Caco-2 (cell line): ENCODE data around the gene COX7A2L. TPM values are rescaled to one million over a fixed set of nuclear protein-coding genes. Genes with fewer than 3 reads are reported as not detected.
A peak's percentile ranks its signal among the peaks of the same experiment; 100 is the strongest.

Source experiments
- BruUV-seq: library from RNA; stranded (reverse); fragments of 400-500 nt; replicated peaks from 2 replicates; lab custom pipeline; 2021; lab: Mats Ljungman, UMichigan
- CTCF ChIA-PET: fragments of 300-600 bp; sonication (Branson Sonifier 250); formaldehyde crosslinking; loops from one replicate; lab custom pipeline; 2022; ENCODE audit warnings: antibody characterized with exemption; lab: Charles Lee
- POLR2A ChIA-PET: fragments of 300-600 bp; sonication (Branson Sonifier 250); formaldehyde crosslinking; loops from one replicate; lab custom pipeline; 2022; ENCODE audit warnings: antibody characterized with exemption; lab: Charles Lee
- DNase-seq, 2 experiments: peaks; one replicate each; pipeline versions ENCODE4 v3.0.0 to v3.0.0-alpha.2; 2020 to 2022
- H3K27me3 ChIP-seq: replicated peaks from 2 replicates; pipeline ENCODE4 v1.6.0; 2011; ENCODE audit warnings: low read length; ENCODE audit not compliant: control insufficient read depth, insufficient read depth
- H3K36me3 ChIP-seq: 2 replicates; pipeline ENCODE4 v1.5.1; 2011; ENCODE audit warnings: low read length; ENCODE audit not compliant: control insufficient read depth, insufficient read depth
- H3K4me1 ChIP-seq: fragments of 250-450 bp; sonication (Bioruptor Pico); 2 replicates; pipeline ENCODE4 v1.5.1; 2020; ENCODE audit warnings: mild to moderate bottlenecking
- H3K4me3 ChIP-seq: 2 replicates; pipeline ENCODE4 v1.5.1; 2011; ENCODE audit warnings: low read depth, mild to moderate bottlenecking, control low read depth, low read length
- H3K9me3 ChIP-seq: fragments of 250-450 bp; sonication (Bioruptor Pico); 2 replicates; pipeline ENCODE4 v1.5.1; 2020; ENCODE audit warnings: mild to moderate bottlenecking, moderate library complexity
- H3K27ac Mint-ChIP-seq: one replicate; pipeline ENCODE4 v1.8.0; 2022; ENCODE audit warnings: mixed read lengths; ENCODE audit not compliant: unreplicated experiment
- H3K27me3 Mint-ChIP-seq: one replicate; pipeline ENCODE4 v1.8.0; 2022; ENCODE audit warnings: mixed read lengths; ENCODE audit not compliant: insufficient read depth, unreplicated experiment
- H3K36me3 Mint-ChIP-seq: one replicate; pipeline ENCODE4 v1.8.0; 2022; ENCODE audit warnings: mild to moderate bottlenecking, mixed read lengths; ENCODE audit not compliant: insufficient read depth, unreplicated experiment
- H3K4me1 Mint-ChIP-seq: one replicate; pipeline ENCODE4 v1.8.0; 2022; ENCODE audit warnings: low read depth, mixed read lengths; ENCODE audit not compliant: unreplicated experiment
- H3K4me3 Mint-ChIP-seq: one replicate; pipeline ENCODE4 v1.8.0; 2022; ENCODE audit warnings: mild to moderate bottlenecking, moderate library complexity, mixed read lengths; ENCODE audit not compliant: unreplicated experiment
- H3K9me3 Mint-ChIP-seq: one replicate; pipeline ENCODE4 v1.8.0; 2022; ENCODE audit warnings: mixed read lengths; ENCODE audit not compliant: unreplicated experiment
- CTCF ChIP-seq, 2 experiments: fragments of 200-600 bp in 1 of 2; IDR thresholded peaks; 1 replicate in 1 of 2; 2 replicates in 1 of 2; pipeline versions ENCODE4 v1.5.1 to v1.8.0; 2011 to 2022; ENCODE audit warnings: antibody characterized with exemption in 1 of 2, control low read depth in 1 of 2, inconsistent platforms in 1 of 2, low read depth in 1 of 2, low read length in 1 of 2, mild to moderate bottlenecking in 1 of 2, moderate library complexity in 1 of 2; ENCODE audit not compliant: insufficient read depth in 1 of 2, severe bottlenecking in 1 of 2, unreplicated experiment in 1 of 2
- intact Hi-C: fragments of 100-400 bp; cut with micrococcal nuclease; formaldehyde crosslinking; loops from one replicate; pipeline ENCODE4 v1.10.0; 2022; ENCODE audit not compliant: unreplicated experiment
- total RNA-seq: library from RNA; stranded (reverse); gene quantifications from 2 replicates; pipeline ENCODE4 v1.2.3, GENCODE V29; 2022

The COX7A2L gene
- total RNA-seq, 1 experiment from 2014 or later: 125 TPM

- Mint-ChIP-seq H3K4me1 (no peaks in the 10 kb centered on the region), H3K4me3 (no peak overlapping the region), H3K36me3 (peaks cover 95% of the 10 kb centered on the region), H3K27me3 (no peaks in the 10 kb centered on the region), H3K9me3 (no peaks in the 10 kb centered on the region), H3K27ac (peak overlapping the region; percentile 45)
- no peak overlapping the region for H3K4me3 ChIP-seq
- H3K36me3 ChIP-seq: peaks cover 5% of the 10 kb centered on the region
- POLR2A ChIA-PET: no interaction called here
- no peak for TF ChIP-seq CTCF (IDR thresholded peaks at IDR 0.05; ENCODE audit: insufficient read depth in 1 of 2, low read depth in 1 of 2, low read length in 1 of 2, severe bottlenecking in 1 of 2, unreplicated experiment in 1 of 2)
- intact Hi-C loops: no loop called here
- DNase-seq: no peak
- CTCF ChIA-PET: no interaction called here
- no peaks in the 10 kb centered on the region for H3K27me3 ChIP-seq
- no peaks in the 10 kb centered on the region for H3K4me1 ChIP-seq
- no peaks in the 10 kb centered on the region for H3K9me3 ChIP-seq
- BruUV-seq: TSS peak; percentile 32
These were observed 29.3 kb downstream of the COX7A2L start for GRCh38 chr2:42331569-42332284.

- ChIA-PET CTCF (interaction anchor here (1.6 kb wide), 1 partner anchor 246 kb away, joined by 3 read pairs; no protein-coding TSS in a partner anchor), POLR2A (no interaction called here)
- TF ChIP-seq CTCF (IDR thresholded peaks at IDR 0.05; ENCODE audit: insufficient read depth in 1 of 2, low read depth in 1 of 2, low read length in 1 of 2, severe bottlenecking in 1 of 2, unreplicated experiment in 1 of 2): no peak
- Histone ChIP-seq H3K27me3 (no peaks in the 10 kb centered on the region), H3K36me3 (peaks cover 5% of the 10 kb centered on the region), H3K4me1 (no peaks in the 10 kb centered on the region), H3K4me3 (no peak overlapping the region), H3K9me3 (no peaks in the 10 kb centered on the region)
- no TSS peak for BruUV-seq
- Mint-ChIP-seq H3K36me3 (peaks cover 92% of the 10 kb centered on the region), H3K9me3 (no peaks in the 10 kb centered on the region), H3K27ac (no peak overlapping the region), H3K4me1 (no peaks in the 10 kb centered on the region), H3K27me3 (no peaks in the 10 kb centered on the region), H3K4me3 (no peak overlapping the region)
- intact Hi-C loops: loop anchor here (2.0 to 5.0 kb wide), 3 partner anchors 31 to 237 kb away; partner anchors contain the start of gene COX7A2L
- DNase-seq: no peak
These were observed 31.3 kb downstream of the COX7A2L start for GRCh38 chr2:42329736-42330135.

GRCh38 chr2:42328923-42329322 lies 32.1 kb downstream of the COX7A2L start:
- no peak for DNase-seq
- no peaks in the 10 kb centered on the region for H3K27me3 ChIP-seq
- H3K4me3 ChIP-seq: no peak overlapping the region
- ChIA-PET POLR2A (no interaction called here), CTCF (interaction anchor here (0.5 to 1.6 kb wide), 9 partner anchors 10 to 475 kb away, joined by 3 to 7 read pairs (median 3); no protein-coding TSS in a partner anchor)
- no TSS peak for BruUV-seq
- Mint-ChIP-seq H3K27ac (no peak overlapping the region), H3K4me1 (no peaks in the 10 kb centered on the region), H3K4me3 (no peak overlapping the region), H3K36me3 (peaks cover 92% of the 10 kb centered on the region), H3K9me3 (no peaks in the 10 kb centered on the region), H3K27me3 (no peaks in the 10 kb centered on the region)
- intact Hi-C loops: loop anchor here (1.0 to 5.0 kb wide), 4 partner anchors 32 to 475 kb away; partner anchors contain the start of gene COX7A2L
- no peaks in the 10 kb centered on the region for H3K9me3 ChIP-seq
- no peaks in the 10 kb centered on the region for H3K4me1 ChIP-seq
- peaks cover 5% of the 10 kb centered on the region for H3K36me3 ChIP-seq
- TF ChIP-seq CTCF (IDR thresholded peaks at IDR 0.05; ENCODE audit: insufficient read depth in 1 of 2, low read depth in 1 of 2, low read length in 1 of 2, severe bottlenecking in 1 of 2, unreplicated experiment in 1 of 2): no peak
